ENCODE results near the gene NIT1. TPM values are rescaled to one million over a fixed set of nuclear protein-coding genes. Genes with fewer than 3 reads are reported as not detected.
A peak's percentile ranks its signal among the peaks of the same experiment; 100 is the strongest.

The NIT1 gene
- total RNA-seq = 10 to 100 TPM; 16.0 to 19.3 TPM
- total RNA-seq = 25.3 to 48.3 reads per million in 2 donors

GRCh38 chr1:161117759-161118581, at the start of gene NIT1, which contains the start of gene PFDN2:
TSS of gene NIT1 (plus strand) at chr1:161118105. CDS start at chr1:161118177, 72 bp downstream.
TSS of gene PFDN2 (minus strand) at chr1:161118037. CDS start at chr1:161118026, 11 bp downstream.
- no peaks in the 10 kb centered on the region for H3K9me3 ChIP-seq (ENCODE audit: control insufficient read depth, low read length, poor library complexity, severe bottlenecking)
- H3K27me3 Mint-ChIP-seq = no peaks in the 10 kb centered on the region
- peak; percentile 75 to 81 (median 79) for DNase-seq
- H3K36me3 Mint-ChIP-seq (ENCODE audit: low read depth) = peaks cover 3% of the 10 kb centered on the region
- ATAC-seq = peak; percentile 83
- H3K4me1 Mint-ChIP-seq = peaks cover 42% of the 10 kb centered on the region
- peak within 1 kb of the TSS; percentile 94 for H3K27ac Mint-ChIP-seq
- H3K4me3 Mint-ChIP-seq = peak within 1 kb of the TSS; percentile 97

GRCh38 chr1:161068306-161069234, 49.3 kb upstream of the NIT1 start:
- no peaks in the 10 kb centered on the region for H3K9me3 ChIP-seq (ENCODE audit: control insufficient read depth, low read length, poor library complexity, severe bottlenecking)
- Mint-ChIP-seq H3K36me3 (ENCODE audit: low read depth) (peaks cover 13% of the 10 kb centered on the region), H3K27me3 (no peaks in the 10 kb centered on the region), H3K27ac (peak overlapping the region; percentile 99), H3K4me1 (peaks cover 58% of the 10 kb centered on the region), H3K4me3 (peak overlapping the region; percentile 99)
- ATAC-seq = peak; percentile 80
- peak; percentile 60 to 81 (median 68) for DNase-seq

- ATAC-seq (no peak), DNase-seq (no peak)
- peaks cover 10% of the 10 kb centered on the region for H3K36me3 Mint-ChIP-seq (ENCODE audit: low read depth)
- H3K27me3 Mint-ChIP-seq = no peaks in the 10 kb centered on the region
- peak overlapping the region; percentile 99 for H3K4me3 Mint-ChIP-seq
- H3K9me3 ChIP-seq (ENCODE audit: control insufficient read depth, low read length, poor library complexity, severe bottlenecking) = no peaks in the 10 kb centered on the region
- H3K4me1 Mint-ChIP-seq = peaks cover 51% of the 10 kb centered on the region
- H3K27ac Mint-ChIP-seq = peak overlapping the region; percentile 99
Measured at GRCh38 chr1:161069241-161069640, 48.7 kb upstream of the NIT1 start.

GRCh38 chr1:161069731-161070270, 48.1 kb upstream of the NIT1 start, which contains the start of gene ARHGAP30:
TSS of gene ARHGAP30 (minus strand) at chr1:161069891. CDS start at chr1:161069624, 267 bp downstream.
- peak within 1 kb of the TSS; percentile 99 for H3K27ac Mint-ChIP-seq
- H3K36me3 Mint-ChIP-seq (ENCODE audit: low read depth) = peaks cover 8% of the 10 kb centered on the region
- peaks cover 47% of the 10 kb centered on the region for H3K4me1 Mint-ChIP-seq

GRCh38 chr1:161070761-161071160, 47.1 kb upstream of the NIT1 start:
- peaks cover 8% of the 10 kb centered on the region for H3K36me3 Mint-ChIP-seq (ENCODE audit: low read depth)
- H3K4me1 Mint-ChIP-seq = peaks cover 47% of the 10 kb centered on the region
- no peaks in the 10 kb centered on the region for H3K27me3 Mint-ChIP-seq
- H3K4me3 Mint-ChIP-seq = no peak overlapping the region
- DNase-seq = no peak
- H3K27ac Mint-ChIP-seq = peak overlapping the region; percentile 99
- H3K9me3 ChIP-seq (ENCODE audit: control insufficient read depth, low read length, poor library complexity, severe bottlenecking) = no peaks in the 10 kb centered on the region
- no peak for ATAC-seq

More at GRCh38 chr1:161069731-161070270, 48.1 kb upstream of the NIT1 start, which contains the start of gene ARHGAP30:
- ATAC-seq (peak; percentile 82), DNase-seq (peak; percentile 57 to 69 (median 64))
- H3K4me3 Mint-ChIP-seq = peak within 1 kb of the TSS; percentile 99
- no peaks in the 10 kb centered on the region for H3K27me3 Mint-ChIP-seq
- no peaks in the 10 kb centered on the region for H3K9me3 ChIP-seq (ENCODE audit: control insufficient read depth, low read length, poor library complexity, severe bottlenecking)

- H3K9me3 ChIP-seq (ENCODE audit: control insufficient read depth, low read length, poor library complexity, severe bottlenecking) = no peaks in the 10 kb centered on the region
- Mint-ChIP-seq H3K4me1 (peaks cover 41% of the 10 kb centered on the region), H3K36me3 (ENCODE audit: low read depth) (peaks cover 4% of the 10 kb centered on the region), H3K4me3 (no peak overlapping the region), H3K27me3 (no peaks in the 10 kb centered on the region), H3K27ac (peak overlapping the region; percentile 99)
- ATAC-seq (no peak), DNase-seq (peak in 2 of 3 donors; percentile 20 to 27)
Measured at GRCh38 chr1:161071886-161072371, 46.0 kb upstream of the NIT1 start.

- H3K9me3 ChIP-seq (ENCODE audit: control insufficient read depth, low read length, poor library complexity, severe bottlenecking) = no peaks in the 10 kb centered on the region
- Mint-ChIP-seq H3K36me3 (ENCODE audit: low read depth) (no peaks in the 10 kb centered on the region), H3K27me3 (no peaks in the 10 kb centered on the region), H3K27ac (no peak overlapping the region), H3K4me1 (peaks cover 32% of the 10 kb centered on the region), H3K4me3 (no peak overlapping the region)
- no peak for DNase-seq
- ATAC-seq = no peak
Measured at GRCh38 chr1:161072751-161073449, 45.0 kb upstream of the NIT1 start.

GRCh38 chr1:161073474-161074121, 44.3 kb upstream of the NIT1 start:
- H3K4me3 Mint-ChIP-seq = no peak overlapping the region
- no peaks in the 10 kb centered on the region for H3K36me3 Mint-ChIP-seq (ENCODE audit: low read depth)
- no peak overlapping the region for H3K27ac Mint-ChIP-seq
- ATAC-seq = no peak
- H3K27me3 Mint-ChIP-seq = no peaks in the 10 kb centered on the region
- no peaks in the 10 kb centered on the region for H3K9me3 ChIP-seq (ENCODE audit: control insufficient read depth, low read length, poor library complexity, severe bottlenecking)
- DNase-seq = no peak
- peaks cover 28% of the 10 kb centered on the region for H3K4me1 Mint-ChIP-seq

GRCh38 chr1:161074676-161075368, 43.1 kb upstream of the NIT1 start:
- H3K9me3 ChIP-seq (ENCODE audit: control insufficient read depth, low read length, poor library complexity, severe bottlenecking) = no peaks in the 10 kb centered on the region
- ATAC-seq = no peak
- Mint-ChIP-seq H3K27me3 (no peaks in the 10 kb centered on the region), H3K4me1 (peaks cover 23% of the 10 kb centered on the region), H3K4me3 (no peak overlapping the region), H3K27ac (peak overlapping the region; percentile 24), H3K36me3 (ENCODE audit: low read depth) (no peaks in the 10 kb centered on the region)
- DNase-seq = no peak

- H3K9me3 ChIP-seq (ENCODE audit: control insufficient read depth, low read length, poor library complexity, severe bottlenecking) = no peaks in the 10 kb centered on the region
- Mint-ChIP-seq H3K27me3 (no peaks in the 10 kb centered on the region), H3K27ac (no peak overlapping the region), H3K4me1 (peaks cover 20% of the 10 kb centered on the region), H3K36me3 (ENCODE audit: low read depth) (no peaks in the 10 kb centered on the region), H3K4me3 (no peak overlapping the region)
- DNase-seq (no peak), ATAC-seq (no peak)
Measured at GRCh38 chr1:161076410-161076809, 41.5 kb upstream of the NIT1 start.

- Mint-ChIP-seq H3K27me3 (no peaks in the 10 kb centered on the region), H3K27ac (no peak overlapping the region), H3K4me1 (peaks cover 16% of the 10 kb centered on the region), H3K36me3 (ENCODE audit: low read depth) (no peaks in the 10 kb centered on the region), H3K4me3 (no peak overlapping the region)
- ATAC-seq (no peak), DNase-seq (no peak)
- no peaks in the 10 kb centered on the region for H3K9me3 ChIP-seq (ENCODE audit: control insufficient read depth, low read length, poor library complexity, severe bottlenecking)
Measured at GRCh38 chr1:161077426-161077825, 40.5 kb upstream of the NIT1 start.

Data from T-helper 17 cell (primary cell).